Mesodermal cell (in vitro differentiated cells): ENCODE data around the gene MAPK8IP1.
A peak's percentile ranks its signal among the peaks of the same experiment; 100 is the strongest.

Experiments
- H3K27ac ChIP-seq: 2 replicates; pipeline ENCODE4 v1.7.0; 2013; ENCODE audit warnings: mild to moderate bottlenecking, low read depth, low read length, moderate library complexity; ENCODE audit not compliant: severe bottlenecking
- H3K36me3 ChIP-seq: 2 replicates; pipeline ENCODE4 v1.7.1; 2013; ENCODE audit warnings: mild to moderate bottlenecking, low read length, moderate library complexity; ENCODE audit not compliant: control insufficient read depth, insufficient read depth
- H3K4me1 ChIP-seq: one replicate; pipeline ENCODE4 v1.7.1; 2013; ENCODE audit warnings: mild to moderate bottlenecking, low read length; ENCODE audit not compliant: insufficient read depth, control insufficient read depth, poor library complexity, severe bottlenecking
- H3K4me3 ChIP-seq: 2 replicates; pipeline ENCODE4 v1.7.0; 2013; ENCODE audit warnings: low read length, control low read depth, mild to moderate bottlenecking; ENCODE audit not compliant: insufficient read depth, poor library complexity, severe bottlenecking; ENCODE audit errors: extremely low read depth
- H3K9me3 ChIP-seq: 2 replicates; pipeline ENCODE4 v1.7.1; 2013; ENCODE audit warnings: mild to moderate bottlenecking, low read length, moderate library complexity; ENCODE audit not compliant: control insufficient read depth
- WGBS, 2 experiments: methylation state at CpG; one replicate each; pipeline ENCODE4 v1.1.5; 2013; ENCODE audit warnings: missing lambda C conversion rate in 2 of 2; ENCODE audit not compliant: insufficient coverage in 2 of 2; 5-methylcytosine and 5-hydroxymethylcytosine counted together

Gene MAPK8IP1

GRCh38 chr11:45909594-45910475 lies 24.4 kb downstream of the MAPK8IP1 start:
- WGBS, 2 experiments = 94 to 96% methylated on average over 27 to 31 of the region's 32 CpGs

GRCh38 chr11:45910623-45911022 lies 25.2 kb downstream of the MAPK8IP1 start:
- Histone ChIP-seq H3K4me1 (no peaks in the 10 kb centered on the region), H3K36me3 (peaks cover 48% of the 10 kb centered on the region), H3K4me3 (no peak overlapping the region), H3K9me3 (no peaks in the 10 kb centered on the region), H3K27ac (no peak overlapping the region)
- 95 to 96% methylated on average over 7 to 9 of the region's 9 CpGs for WGBS, 2 experiments

More at GRCh38 chr11:45909594-45910475, 24.4 kb downstream of the MAPK8IP1 start:
- Histone ChIP-seq H3K36me3 (peaks cover 41% of the 10 kb centered on the region), H3K27ac (no peak overlapping the region), H3K9me3 (no peaks in the 10 kb centered on the region), H3K4me3 (no peak overlapping the region), H3K4me1 (no peaks in the 10 kb centered on the region)

GRCh38 chr11:45913514-45913913 lies 28.1 kb downstream of the MAPK8IP1 start:
- H3K4me1 ChIP-seq = no peaks in the 10 kb centered on the region
- no peak overlapping the region for H3K27ac ChIP-seq
- WGBS, 2 experiments = 95 to 96% methylated on average over 19 of the region's 19 CpGs
- no peak overlapping the region for H3K4me3 ChIP-seq
- H3K9me3 ChIP-seq = no peaks in the 10 kb centered on the region
- H3K36me3 ChIP-seq = peaks cover 57% of the 10 kb centered on the region

GRCh38 chr11:45913942-45914635 lies 28.6 kb downstream of the MAPK8IP1 start:
- H3K4me3 ChIP-seq = no peak overlapping the region
- 87 to 90% methylated on average over 21 to 22 of the region's 22 CpGs for WGBS, 2 experiments
- peaks cover 57% of the 10 kb centered on the region for H3K36me3 ChIP-seq
- no peaks in the 10 kb centered on the region for H3K4me1 ChIP-seq
- H3K27ac ChIP-seq = no peak overlapping the region
- no peaks in the 10 kb centered on the region for H3K9me3 ChIP-seq

GRCh38 chr11:45915446-45915845 lies 30.0 kb downstream of the MAPK8IP1 start:
- 84 to 86% methylated on average over 7 to 11 of the region's 13 CpGs for WGBS, 2 experiments
- H3K4me1 ChIP-seq = no peaks in the 10 kb centered on the region
- H3K9me3 ChIP-seq = no peaks in the 10 kb centered on the region
- peaks cover 45% of the 10 kb centered on the region for H3K36me3 ChIP-seq
- H3K4me3 ChIP-seq = no peak overlapping the region
- no peak overlapping the region for H3K27ac ChIP-seq

GRCh38 chr11:45917286-45917622 lies 31.8 kb downstream of the MAPK8IP1 start:
- Histone ChIP-seq H3K4me3 (peak overlapping the region; percentile 69), H3K27ac (peak overlapping the region; percentile 86), H3K9me3 (no peaks in the 10 kb centered on the region), H3K4me1 (no peaks in the 10 kb centered on the region), H3K36me3 (peaks cover 35% of the 10 kb centered on the region)
- 9 to 10% methylated on average over 10 to 16 of the region's 16 CpGs for WGBS, 2 experiments

GRCh38 chr11:45917623-45918330 lies 32.3 kb downstream of the MAPK8IP1 start, which contains the start of gene PEX16:
Gene PEX16 (minus strand): TSS chr11:45917877. CDS start chr11:45917811, 66 bp downstream.
- Histone ChIP-seq H3K4me1 (no peaks in the 10 kb centered on the region), H3K9me3 (no peaks in the 10 kb centered on the region), H3K27ac (peak within 1 kb of the TSS; percentile 86), H3K4me3 (peak within 1 kb of the TSS; percentile 69), H3K36me3 (peaks cover 35% of the 10 kb centered on the region)
- 0% methylated on average over 44 to 45 of the region's 45 CpGs for WGBS, 2 experiments

GRCh38 chr11:45918331-45918941 lies 33.0 kb downstream of the MAPK8IP1 start:
- Histone ChIP-seq H3K36me3 (peaks cover 30% of the 10 kb centered on the region), H3K4me3 (peak overlapping the region; percentile 69), H3K9me3 (no peaks in the 10 kb centered on the region), H3K4me1 (no peaks in the 10 kb centered on the region), H3K27ac (peak overlapping the region; percentile 86)
- 0 to 1% methylated on average over 22 to 24 of the region's 38 CpGs for WGBS, 2 experiments

GRCh38 chr11:45918962-45919675 lies 33.7 kb downstream of the MAPK8IP1 start:
- 76 to 88% methylated on average over 4 to 7 of the region's 7 CpGs for WGBS, 2 experiments
- H3K9me3 ChIP-seq = no peaks in the 10 kb centered on the region
- no peak overlapping the region for H3K27ac ChIP-seq
- peak overlapping the region; percentile 69 for H3K4me3 ChIP-seq
- H3K36me3 ChIP-seq = peaks cover 23% of the 10 kb centered on the region
- no peaks in the 10 kb centered on the region for H3K4me1 ChIP-seq
